HepG2 (cell line): ENCODE results near the gene ZFHX3. TPM values are rescaled to one million over a fixed set of nuclear protein-coding genes. Genes with fewer than 3 reads are reported as not detected.

Experiments used
- ATF1 ChIP-seq: IDR thresholded peaks from 2 replicates; pipeline ENCODE4 v1.6.1; 2016; ENCODE audit warnings: mild to moderate bottlenecking, control low read depth
- BCL6 ChIP-seq: IDR thresholded peaks from 2 replicates; pipeline ENCODE4 v1.6.1; 2016; ENCODE audit warnings: missing genetic modification reagents, missing compliant biosample characterization
- CCDC6 ChIP-seq: sonication (generic); formaldehyde crosslinking; IDR thresholded peaks from 2 replicates; pipeline ENCODE4 v1.8.1; 2022; ENCODE audit warnings: mild to moderate bottlenecking, missing genetic modification reagents, moderate library complexity
- DNMT1 ChIP-seq: sonication (generic); formaldehyde crosslinking; IDR thresholded peaks from 2 replicates; pipeline ENCODE4 v1.5.1; 2020; ENCODE audit warnings: mild to moderate bottlenecking, missing genetic modification reagents
- GLI4 ChIP-seq: sonication (generic); formaldehyde crosslinking; IDR thresholded peaks from 2 replicates; pipeline ENCODE4 v1.5.1; 2020; ENCODE audit warnings: missing genetic modification reagents, mild to moderate bottlenecking, moderate library complexity, borderline replicate concordance
- HMG20B ChIP-seq: conservative IDR thresholded peaks from 2 replicates; pipeline ENCODE4 v1.6.1; 2016; ENCODE audit warnings: missing genetic modification reagents, missing compliant biosample characterization
- MBNL3 ChIP-seq: fragments of 250-450 bp; sonication (Bioruptor Pico); conservative IDR thresholded peaks from 2 replicates; pipeline ENCODE4 v1.8.0; 2022; ENCODE audit warnings: mild to moderate bottlenecking, inconsistent platforms
- MXD4 ChIP-seq: IDR thresholded peaks from 2 replicates; pipeline ENCODE4 v1.6.1; 2016; ENCODE audit warnings: mild to moderate bottlenecking, missing biosample characterization, missing genetic modification reagents
- NCOR1 ChIP-seq: fragments of 200-600 bp; sonication (generic); IDR thresholded peaks from 2 replicates; pipeline ENCODE4 v1.7.0; 2017; ENCODE audit warnings: antibody characterized with exemption, low read length, borderline replicate concordance
- POLR2AphosphoS2 ChIP-seq: IDR thresholded peaks from 2 replicates; pipeline ENCODE4 v1.6.1; 2011; ENCODE audit warnings: low read depth, low read length, improper control_type of control experiment
- PRMT3 ChIP-seq: sonication (generic); formaldehyde crosslinking; IDR thresholded peaks from 2 replicates; pipeline ENCODE4 v1.8.1; 2022; ENCODE audit warnings: low read depth, mild to moderate bottlenecking, moderate library complexity, missing genetic modification reagents, borderline replicate concordance
- RFX5 ChIP-seq: IDR thresholded peaks from 2 replicates; pipeline ENCODE4 v1.6.1; 2011; ENCODE audit warnings: low read depth, low read length, improper control_type of control experiment
- TARDBP ChIP-seq: sonication (generic); formaldehyde crosslinking; IDR thresholded peaks from 2 replicates; pipeline ENCODE4 v1.8.0; 2022; ENCODE audit warnings: mild to moderate bottlenecking, missing genetic modification reagents
- TEF ChIP-seq: sonication (generic); formaldehyde crosslinking; IDR thresholded peaks from 2 replicates; pipeline ENCODE4 v1.5.0; 2020; ENCODE audit warnings: missing genetic modification reagents
- ZBTB34 ChIP-seq: sonication (generic); formaldehyde crosslinking; IDR thresholded peaks from 2 replicates; pipeline ENCODE4 v1.8.0; 2022; ENCODE audit warnings: mild to moderate bottlenecking, missing genetic modification reagents
- ZFP37 ChIP-seq: sonication (generic); formaldehyde crosslinking; IDR thresholded peaks from 2 replicates; pipeline ENCODE4 v1.4.0; 2020; ENCODE audit warnings: missing genetic modification reagents, borderline replicate concordance
- ZFP62 ChIP-seq: sonication (generic); formaldehyde crosslinking; IDR thresholded peaks from 2 replicates; pipeline ENCODE4 v1.4.0; 2020; ENCODE audit warnings: missing genetic modification reagents
- ZNF331 ChIP-seq: sonication (generic); formaldehyde crosslinking; IDR thresholded peaks from 2 replicates; pipeline ENCODE4 v1.4.0; 2020; ENCODE audit warnings: missing genetic modification reagents
- ZNF431 ChIP-seq: sonication (generic); formaldehyde crosslinking; IDR thresholded peaks from 2 replicates; pipeline ENCODE4 v1.9.0; 2022; ENCODE audit warnings: missing genetic modification reagents, low read depth, mild to moderate bottlenecking, borderline replicate concordance
- ZNF652 ChIP-seq: IDR thresholded peaks from 2 replicates; pipeline ENCODE4 v1.6.1; 2016; ENCODE audit warnings: low read depth, borderline replicate concordance
- ZNF660 ChIP-seq: sonication (generic); formaldehyde crosslinking; IDR thresholded peaks from 2 replicates; pipeline ENCODE4 v1.5.1; 2020; ENCODE audit warnings: mild to moderate bottlenecking, low read depth, missing genetic modification reagents, borderline replicate concordance
- polyA plus RNA-seq, 8 experiments: library from polyadenylated mRNA; depleted of rRNA in 3 of 8; stranded (reverse) in 7 of 8; unstranded in 1 of 8; fragments of >200 nt; fragmentation: Illumina TruSeq in 4 of 8; extraction: Trizol in 4 of 8; gene quantifications; 2 replicates each; pipeline versions ENCODE4 v1.2.1 to v1.2.3, GENCODE V29; 2011 to 2016; ENCODE audit warnings: low read depth in 4 of 8, missing spikeins in 1 of 8, mixed read lengths in 1 of 8; ENCODE audit not compliant: insufficient read depth in 1 of 8
- total RNA-seq, 5 experiments: library from RNA; depleted of rRNA; stranded (reverse); fragments of >200 nt; fragmentation: Illumina TruSeq; extraction: Trizol; gene quantifications; 2 replicates each; pipeline ENCODE4 v1.2.3, GENCODE V29; 2016; ENCODE audit warnings: low read depth in 1 of 5
- TF ChIP-seq, protein P1 (sequence below): sonication (generic); formaldehyde crosslinking; IDR thresholded peaks from 2 replicates; pipeline ENCODE4 v1.8.1; 2023; ENCODE audit warnings: mild to moderate bottlenecking, inconsistent platforms, moderate library complexity, missing genetic modification reagents, borderline replicate concordance
- TF ChIP-seq, protein P2 (sequence below): IDR thresholded peaks from 2 replicates; pipeline ENCODE4 v1.6.1; 2018; ENCODE audit warnings: missing genetic modification reagents
- TF ChIP-seq, protein P3 (sequence below): IDR thresholded peaks from 2 replicates; pipeline ENCODE4 v1.6.1; 2016; ENCODE audit warnings: low read depth, borderline replicate concordance
- TF ChIP-seq, protein P4 (sequence below): sonication (generic); formaldehyde crosslinking; IDR thresholded peaks from 2 replicates; pipeline ENCODE4 v1.8.1; 2023; ENCODE audit warnings: mild to moderate bottlenecking, missing genetic modification reagents

Gene ZFHX3
- total and polyA plus RNA-seq, 2 of the 13 experiments (the other 11 are each of a cell fraction or from before 2014, with no cell fraction given) = 5.0 to 6.0 TPM

- peak; percentile 82 for TF ChIP-seq ZBTB34
- TF ChIP-seq, protein P1, sequence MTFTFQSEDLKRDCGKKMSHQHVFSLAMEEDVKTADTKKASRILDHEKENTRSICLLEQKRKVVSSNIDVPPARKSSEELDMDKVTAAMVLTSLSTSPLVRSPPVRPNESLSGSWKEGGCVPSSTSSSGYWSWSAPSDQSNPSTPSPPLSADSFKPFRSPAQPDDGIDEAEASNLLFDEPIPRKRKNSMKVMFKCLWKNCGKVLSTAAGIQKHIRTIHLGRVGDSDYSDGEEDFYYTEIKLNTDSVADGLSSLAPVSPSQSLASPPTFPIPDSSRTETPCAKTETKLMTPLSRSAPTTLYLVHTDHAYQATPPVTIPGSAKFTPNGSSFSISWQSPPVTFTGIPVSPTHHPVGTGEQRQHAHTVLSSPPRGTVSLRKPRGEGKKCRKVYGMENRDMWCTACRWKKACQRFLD (CRISPR knock-in tag) = no peak
- TF ChIP-seq ZNF331 (CRISPR knock-in tag) = peak; percentile 64; the same call in 1 of the 2 replicates
- TF ChIP-seq, protein P2, sequence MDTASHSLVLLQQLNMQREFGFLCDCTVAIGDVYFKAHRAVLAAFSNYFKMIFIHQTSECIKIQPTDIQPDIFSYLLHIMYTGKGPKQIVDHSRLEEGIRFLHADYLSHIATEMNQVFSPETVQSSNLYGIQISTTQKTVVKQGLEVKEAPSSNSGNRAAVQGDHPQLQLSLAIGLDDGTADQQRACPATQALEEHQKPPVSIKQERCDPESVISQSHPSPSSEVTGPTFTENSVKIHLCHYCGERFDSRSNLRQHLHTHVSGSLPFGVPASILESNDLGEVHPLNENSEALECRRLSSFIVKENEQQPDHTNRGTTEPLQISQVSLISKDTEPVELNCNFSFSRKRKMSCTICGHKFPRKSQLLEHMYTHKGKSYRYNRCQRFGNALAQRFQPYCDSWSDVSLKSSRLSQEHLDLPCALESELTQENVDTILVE = 0 out of 2 replicates have a peak, but pooled peaks have one; percentile 23
- no peak for TF ChIP-seq GLI4 (CRISPR knock-in tag)
- TF ChIP-seq NCOR1 = peak; percentile 56; the same call in 1 of the 2 replicates
- peak; percentile 21; the same call in 1 of the 2 replicates for TF ChIP-seq HMG20B (CRISPR knock-in tag)
- no peak; the same call in 1 of the 2 replicates for TF ChIP-seq ZNF660 (CRISPR knock-in tag)
- no peak for TF ChIP-seq MBNL3 (CRISPR knock-in tag)
- no peak for TF ChIP-seq PRMT3
- TF ChIP-seq RFX5 = no peak
- TF ChIP-seq TARDBP (CRISPR knock-in tag) = peak; percentile 70; the same call in 1 of the 2 replicates
- no peak for TF ChIP-seq TEF
- TF ChIP-seq, protein P3, sequence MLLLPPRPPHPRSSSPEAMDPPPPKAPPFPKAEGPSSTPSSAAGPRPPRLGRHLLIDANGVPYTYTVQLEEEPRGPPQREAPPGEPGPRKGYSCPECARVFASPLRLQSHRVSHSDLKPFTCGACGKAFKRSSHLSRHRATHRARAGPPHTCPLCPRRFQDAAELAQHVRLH = no peak
- TF ChIP-seq ZFP37 (CRISPR knock-in tag) = no peak
- TF ChIP-seq, protein P4, sequence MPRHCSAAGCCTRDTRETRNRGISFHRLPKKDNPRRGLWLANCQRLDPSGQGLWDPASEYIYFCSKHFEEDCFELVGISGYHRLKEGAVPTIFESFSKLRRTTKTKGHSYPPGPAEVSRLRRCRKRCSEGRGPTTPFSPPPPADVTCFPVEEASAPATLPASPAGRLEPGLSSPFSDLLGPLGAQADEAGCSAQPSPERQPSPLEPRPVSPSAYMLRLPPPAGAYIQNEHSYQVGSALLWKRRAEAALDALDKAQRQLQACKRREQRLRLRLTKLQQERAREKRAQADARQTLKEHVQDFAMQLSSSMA (CRISPR knock-in tag) = no peak
- TF ChIP-seq CCDC6 (CRISPR knock-in tag) = no peak
- TF ChIP-seq ATF1 = no peak
- no peak for TF ChIP-seq ZFP62 (CRISPR knock-in tag)
- TF ChIP-seq ZNF652 = no peak
- no peak for TF ChIP-seq MXD4 (CRISPR knock-in tag)
- no peak for TF ChIP-seq POLR2AphosphoS2
- peak; percentile 64 for TF ChIP-seq BCL6 (CRISPR knock-in tag)
- no peak for TF ChIP-seq DNMT1 (CRISPR knock-in tag)
- TF ChIP-seq ZNF431 = no peak
Observed at GRCh38 chr16:73000020-73000906, 47.7 kb downstream of the ZFHX3 start (continued).
